GM10266 (cell line): ENCODE data around the gene APLN.

Experiments used
- DNase-seq: peaks from one replicate; pipeline ENCODE4 v3.0.0; 2012; ENCODE audit errors: extremely low spot score
- CTCF ChIP-seq: IDR thresholded peaks from 2 replicates; pipeline ENCODE4 v1.5.1; 2012; ENCODE audit warnings: mild to moderate bottlenecking, low read depth; ENCODE audit not compliant: control insufficient read depth, insufficient read depth; ENCODE audit errors: missing control alignments

APLN gene

GRCh38 chrX:129659861-129660260, 5.1 kb upstream of the APLN start:
- no peak for TF ChIP-seq CTCF
- no peak for DNase-seq

GRCh38 chrX:129659141-129659540, 4.4 kb upstream of the APLN start:
- DNase-seq: no peak
- TF ChIP-seq CTCF: no peak

DNA sequence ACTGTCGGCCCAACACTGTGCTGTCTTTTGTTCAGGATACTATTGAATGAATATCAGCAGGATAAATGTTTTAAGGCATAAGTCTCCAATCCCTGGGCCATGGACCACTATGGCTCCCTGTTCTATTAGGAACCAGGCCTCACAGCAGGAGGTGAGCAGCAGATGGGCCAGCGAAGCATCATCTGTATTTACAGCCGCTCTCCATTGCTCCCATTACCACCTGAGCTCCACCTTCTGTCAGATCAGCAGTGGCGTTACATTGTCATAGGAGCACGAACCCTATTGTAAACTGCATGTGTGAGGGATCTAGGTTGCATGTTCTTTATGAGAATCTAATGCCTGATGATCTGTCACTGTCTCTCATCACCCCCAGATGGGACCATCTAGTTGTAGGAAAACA, 3.7 kb upstream of the APLN start:
- no peak for DNase-seq
- TF ChIP-seq CTCF: no peak

GRCh38 chrX:129655547-129656249, 942 bp upstream of the APLN start:
- peak; percentile 16 for TF ChIP-seq CTCF

GRCh38 chrX:129653971-129654651, 645 bp downstream of the APLN start:
- DNase-seq: no peak
- no peak for TF ChIP-seq CTCF

More at GRCh38 chrX:129655547-129656249, 942 bp upstream of the APLN start:
- DNase-seq: no peak

DNA sequence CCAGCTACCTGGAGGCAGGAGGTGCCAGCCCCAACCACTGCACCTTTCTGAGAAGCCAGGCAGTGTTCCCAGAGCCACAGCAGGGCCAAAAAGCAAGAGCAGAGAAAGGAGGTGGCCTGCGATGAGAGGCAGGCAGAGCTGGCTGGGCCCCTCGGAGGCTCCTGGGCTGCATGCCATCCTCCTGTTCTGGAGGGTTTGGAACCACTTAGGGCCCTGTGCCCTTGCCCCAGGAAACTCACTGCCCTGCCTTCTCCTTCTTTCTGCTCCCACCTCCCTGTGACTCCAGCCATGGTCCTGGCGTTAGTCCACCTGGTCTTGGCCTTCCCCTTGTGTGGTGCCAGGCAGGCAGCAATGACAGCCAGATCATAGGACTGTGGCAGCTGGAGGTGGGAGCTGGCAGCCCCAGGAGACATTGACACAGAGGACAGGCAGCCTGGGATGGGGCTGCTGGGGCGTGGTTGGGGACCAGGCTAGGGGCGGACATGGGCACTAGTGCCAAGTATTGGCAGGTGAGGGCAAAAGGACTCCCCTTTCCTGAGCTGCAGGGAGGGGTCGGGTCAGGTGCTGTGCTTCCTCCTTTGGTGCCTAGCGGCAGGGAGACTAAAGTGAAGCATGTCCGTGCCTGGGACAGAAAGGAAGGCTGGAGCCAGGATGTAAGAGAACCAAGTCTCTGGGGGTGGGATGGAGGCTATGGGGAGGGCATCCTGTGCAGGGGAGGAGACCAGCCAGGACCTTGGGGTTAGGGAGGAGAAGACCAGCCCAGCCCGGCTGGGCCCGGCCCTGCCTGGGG, 1.4 kb downstream of the APLN start:
- no peak for DNase-seq
- TF ChIP-seq CTCF: no peak
